ENCODE results near the gene BDKRB1. TPM values are rescaled to one million over a fixed set of nuclear protein-coding genes. Genes with fewer than 3 reads are reported as not detected.

BDKRB1 gene
- total RNA-seq, 1 donor from 2014 or later, result not detected

GRCh38 chr14:96252999-96253539 lies 2.9 kb upstream of the BDKRB1 start:
- H4K20me1 ChIP-seq (ENCODE audit: low read depth), result no peaks in the 10 kb centered on the region
- Mint-ChIP-seq H3K4me3 (no peak overlapping the region), H3K4me1 (peaks cover 17% of the 10 kb centered on the region), H3K27ac (peak overlapping the region; percentile 74), H3K9me3 (peaks cover 6% of the 10 kb centered on the region), H3K36me3 (no peaks in the 10 kb centered on the region), H3K27me3 (ENCODE audit: insufficient read depth, low read depth) (peaks cover 7% of the 10 kb centered on the region)
- H3K9me3 ChIP-seq (ENCODE audit: low read depth), result no peaks in the 10 kb centered on the region
- no peak overlapping the region for H3K27ac ChIP-seq
- H2AFZ ChIP-seq (replicated peaks), result no peak overlapping the region
- no peaks in the 10 kb centered on the region for H3K27me3 ChIP-seq
- no peaks in the 10 kb centered on the region for H3K4me1 ChIP-seq
- H3K9ac ChIP-seq, result no peak overlapping the region
- H3K36me3 ChIP-seq, result no peaks in the 10 kb centered on the region
- TF ChIP-seq EZH2 (IDR thresholded peaks at IDR 0.05) (no peak), EZH2phosphoT487 (IDR thresholded peaks at IDR 0.05) (no peak), CTCF (IDR thresholded peaks at IDR 0.05) (no peak)
- no peak for DNase-seq (ENCODE audit: low spot score)
- no peak overlapping the region for H3K4me2 ChIP-seq
- no peaks in the 10 kb centered on the region for H3F3A ChIP-seq (ENCODE audit: low read depth)
- H3K79me2 ChIP-seq (ENCODE audit: low read depth), result no peaks in the 10 kb centered on the region
- H3K4me3 ChIP-seq, result no peak overlapping the region

GRCh38 chr14:96254687-96255086 lies 1.3 kb upstream of the BDKRB1 start:
- H3K27ac ChIP-seq, result no peak overlapping the region
- Mint-ChIP-seq H3K9me3 (peaks cover 10% of the 10 kb centered on the region), H3K4me1 (peaks cover 17% of the 10 kb centered on the region), H3K27ac (no peak overlapping the region), H3K4me3 (no peak overlapping the region), H3K27me3 (ENCODE audit: insufficient read depth, low read depth) (peaks cover 7% of the 10 kb centered on the region), H3K36me3 (no peaks in the 10 kb centered on the region)
- H3K4me2 ChIP-seq, result no peak overlapping the region
- no peaks in the 10 kb centered on the region for H3K4me1 ChIP-seq
- H2AFZ ChIP-seq (replicated peaks), result no peak overlapping the region
- H4K20me1 ChIP-seq (ENCODE audit: low read depth), result no peaks in the 10 kb centered on the region
- no peaks in the 10 kb centered on the region for H3K36me3 ChIP-seq
- TF ChIP-seq EZH2 (IDR thresholded peaks at IDR 0.05) (no peak), EZH2phosphoT487 (IDR thresholded peaks at IDR 0.05) (no peak), CTCF (IDR thresholded peaks at IDR 0.05) (no peak)
- H3F3A ChIP-seq (ENCODE audit: low read depth), result no peaks in the 10 kb centered on the region
- no peak for DNase-seq (ENCODE audit: low spot score)
- H3K9me3 ChIP-seq (ENCODE audit: low read depth), result no peaks in the 10 kb centered on the region
- no peak overlapping the region for H3K9ac ChIP-seq
- no peaks in the 10 kb centered on the region for H3K27me3 ChIP-seq
- H3K79me2 ChIP-seq (ENCODE audit: low read depth), result no peaks in the 10 kb centered on the region
- no peak overlapping the region for H3K4me3 ChIP-seq

- Histone ChIP-seq H3K4me3 (no peak overlapping the region), H3K36me3 (no peaks in the 10 kb centered on the region), H3K9ac (no peak overlapping the region), H3K9me3 (ENCODE audit: low read depth) (no peaks in the 10 kb centered on the region), H3K27me3 (no peaks in the 10 kb centered on the region), H2AFZ (replicated peaks) (no peak overlapping the region), H3K27ac (no peak overlapping the region), H3K79me2 (ENCODE audit: low read depth) (no peaks in the 10 kb centered on the region), H3K4me2 (no peak overlapping the region), H3F3A (ENCODE audit: low read depth) (no peaks in the 10 kb centered on the region), H4K20me1 (ENCODE audit: low read depth) (no peaks in the 10 kb centered on the region), H3K4me1 (no peaks in the 10 kb centered on the region)
- Mint-ChIP-seq H3K4me1 (peaks cover 15% of the 10 kb centered on the region), H3K9me3 (peaks cover 20% of the 10 kb centered on the region), H3K4me3 (no peak overlapping the region), H3K27ac (no peak overlapping the region), H3K27me3 (ENCODE audit: insufficient read depth, low read depth) (peaks cover 7% of the 10 kb centered on the region), H3K36me3 (no peaks in the 10 kb centered on the region)
- TF ChIP-seq EZH2 (IDR thresholded peaks at IDR 0.05) (no peak), EZH2phosphoT487 (IDR thresholded peaks at IDR 0.05) (no peak), CTCF (IDR thresholded peaks at IDR 0.05) (no peak)
- DNase-seq (ENCODE audit: low spot score), result no peak
Observed at GRCh38 chr14:96256407-96256806, 397 bp downstream of the BDKRB1 start.
